Lung (tissue), 12 donors: Measurements from ENCODE around the gene LRRC8D. TPM values are rescaled to one million over a fixed set of nuclear protein-coding genes. Genes with fewer than 3 reads are reported as not detected.

Experiments
- ATAC-seq: fragments of 200-7000 bp; cut with Tn5 transposase; one replicate; pipeline ENCODE4 v1.9.1; 2020; ENCODE audit warnings: moderate number of reproducible peaks; ENCODE audit not compliant: insufficient read depth, low FRiP score
- DNase-seq, 3 donors: peaks; one replicate each; pipeline ENCODE4 v3.0.0-alpha.2; 2013 to 2017
- H3K27ac ChIP-seq, 2 donors: one replicate each; pipeline ENCODE4 v1.5.1; 2013; ENCODE audit warnings: mild to moderate bottlenecking in 2 of 2, moderate library complexity in 2 of 2, control low read depth in 1 of 2, inconsistent platforms in 1 of 2, low read depth in 1 of 2, low read length in 1 of 2
- H3K27me3 ChIP-seq, 3 donors: one replicate each; pipeline ENCODE4 v1.5.1; 2013; ENCODE audit warnings: low read length in 2 of 3; ENCODE audit not compliant: control insufficient read depth in 3 of 3, insufficient read depth in 3 of 3
- H3K36me3 ChIP-seq, 4 donors: one replicate each; pipeline ENCODE4 v1.5.1; 2013; ENCODE audit warnings: low read length in 4 of 4, mild to moderate bottlenecking in 1 of 4, moderate library complexity in 1 of 4; ENCODE audit not compliant: control insufficient read depth in 4 of 4, insufficient read depth in 4 of 4
- H3K4me1 ChIP-seq, 5 donors: one replicate each; pipeline ENCODE4 v1.5.1; 2013; ENCODE audit warnings: low read length in 5 of 5, mild to moderate bottlenecking in 2 of 5, moderate library complexity in 1 of 5; ENCODE audit not compliant: control insufficient read depth in 5 of 5, insufficient read depth in 5 of 5
- H3K4me3 ChIP-seq: one replicate; pipeline ENCODE4 v1.5.1; 2013; ENCODE audit warnings: mild to moderate bottlenecking, control low read depth, moderate library complexity
- H3K9ac ChIP-seq, 2 donors: one replicate each; pipeline ENCODE4 v1.5.1; 2013; ENCODE audit warnings: low read length in 2 of 2, control low read depth in 1 of 2; ENCODE audit not compliant: insufficient read depth in 1 of 2
- H3K9me3 ChIP-seq, 4 donors: one replicate each; pipeline ENCODE4 v1.5.1; 2013; ENCODE audit warnings: low read length in 3 of 4, mild to moderate bottlenecking in 1 of 4, moderate library complexity in 1 of 4; ENCODE audit not compliant: control insufficient read depth in 4 of 4, insufficient read depth in 3 of 4
- WGBS, 2 donors: extraction: QIAGEN DNeasy Blood & Tissue Kit; methylation state at CpG; one replicate each; pipeline ENCODE4 v1.1.7; 2013; 5-methylcytosine and 5-hydroxymethylcytosine counted together
- polyA plus RNA-seq, 2 donors: library from polyadenylated mRNA; stranded (reverse); fragments of 200-250 nt; gene quantifications; one replicate each; pipeline ENCODE4 v1.2.1, GENCODE V29; 2013
- total RNA-seq, 2 donors: library from RNA; depleted of rRNA in 1 of 2; stranded (reverse); fragments of >200 nt in 1 of 2; gene quantifications; one replicate each; pipeline ENCODE4 v1.2.1, GENCODE V29; 2014 to 2021
- TF ChIP-seq, protein P1 (sequence below): IDR thresholded peaks from 2 replicates; pipeline ENCODE4 v1.5.1; 2012; ENCODE audit warnings: mild to moderate bottlenecking; ENCODE audit errors: control extremely low read depth, extremely low read depth
- donor health status: control.
- donor health status: control.
- donor health status: Bipolar disorder and iron deficiency.
- donor health status: healthy.
- donor health status: DM: yes; HTN: yes; CAD: no.

Gene LRRC8D
- total and polyA plus RNA-seq, 4 donors, result 5.1 to 24.2 (median 11.3) TPM

GRCh38 chr1:89837036-89837481, 16.2 kb downstream of the LRRC8D start:
- no peak for ATAC-seq
- no peak overlapping the region for H3K9ac ChIP-seq
- H3K4me3 ChIP-seq, result no peak overlapping the region
- no peak overlapping the region for H3K27ac ChIP-seq
- TF ChIP-seq, protein P1, sequence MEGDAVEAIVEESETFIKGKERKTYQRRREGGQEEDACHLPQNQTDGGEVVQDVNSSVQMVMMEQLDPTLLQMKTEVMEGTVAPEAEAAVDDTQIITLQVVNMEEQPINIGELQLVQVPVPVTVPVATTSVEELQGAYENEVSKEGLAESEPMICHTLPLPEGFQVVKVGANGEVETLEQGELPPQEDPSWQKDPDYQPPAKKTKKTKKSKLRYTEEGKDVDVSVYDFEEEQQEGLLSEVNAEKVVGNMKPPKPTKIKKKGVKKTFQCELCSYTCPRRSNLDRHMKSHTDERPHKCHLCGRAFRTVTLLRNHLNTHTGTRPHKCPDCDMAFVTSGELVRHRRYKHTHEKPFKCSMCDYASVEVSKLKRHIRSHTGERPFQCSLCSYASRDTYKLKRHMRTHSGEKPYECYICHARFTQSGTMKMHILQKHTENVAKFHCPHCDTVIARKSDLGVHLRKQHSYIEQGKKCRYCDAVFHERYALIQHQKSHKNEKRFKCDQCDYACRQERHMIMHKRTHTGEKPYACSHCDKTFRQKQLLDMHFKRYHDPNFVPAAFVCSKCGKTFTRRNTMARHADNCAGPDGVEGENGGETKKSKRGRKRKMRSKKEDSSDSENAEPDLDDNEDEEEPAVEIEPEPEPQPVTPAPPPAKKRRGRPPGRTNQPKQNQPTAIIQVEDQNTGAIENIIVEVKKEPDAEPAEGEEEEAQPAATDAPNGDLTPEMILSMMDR, result no peak
- H3K27me3 ChIP-seq, result no peaks in the 10 kb centered on the region
- peaks cover 0 to 7% (median 1%) of the 10 kb centered on the region in 5 donors for H3K4me1 ChIP-seq
- H3K36me3 ChIP-seq, result no peaks in the 10 kb centered on the region
- H3K9me3 ChIP-seq, result no peaks in the 10 kb centered on the region
- DNase-seq, result no peak

DNA sequence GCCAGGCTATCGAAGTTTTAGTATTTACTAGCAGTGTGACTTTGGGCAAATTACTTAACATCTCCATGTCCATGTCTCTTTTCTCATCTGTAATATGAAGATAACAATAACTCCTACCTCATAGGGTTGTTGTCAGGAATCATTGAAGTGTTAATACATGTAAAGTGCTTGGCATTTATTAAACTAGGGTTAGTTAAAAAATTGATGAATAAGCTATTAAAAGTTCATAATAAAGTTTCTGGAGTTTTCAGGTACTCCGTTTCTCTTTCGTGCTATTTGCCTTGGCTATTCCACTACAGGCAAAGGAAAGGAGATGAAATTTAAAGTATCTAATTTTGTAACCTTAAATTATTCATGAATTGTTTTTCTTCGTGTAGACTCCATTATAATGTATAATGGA, 16.7 kb downstream of the LRRC8D start:
- Histone ChIP-seq H3K4me1 (peaks cover 3 to 7% (median 3%) of the 10 kb centered on the region in 5 donors), H3K27ac (no peak overlapping the region), H3K9ac (no peak overlapping the region), H3K4me3 (no peak overlapping the region), H3K9me3 (no peaks in the 10 kb centered on the region), H3K36me3 (no peaks in the 10 kb centered on the region), H3K27me3 (no peaks in the 10 kb centered on the region)
- no peak for ATAC-seq
- WGBS, 2 donors, result 94 to 98% methylated on average over 4 of the region's 4 CpGs
- TF ChIP-seq, protein P1, result no peak
- no peak for DNase-seq

DNA sequence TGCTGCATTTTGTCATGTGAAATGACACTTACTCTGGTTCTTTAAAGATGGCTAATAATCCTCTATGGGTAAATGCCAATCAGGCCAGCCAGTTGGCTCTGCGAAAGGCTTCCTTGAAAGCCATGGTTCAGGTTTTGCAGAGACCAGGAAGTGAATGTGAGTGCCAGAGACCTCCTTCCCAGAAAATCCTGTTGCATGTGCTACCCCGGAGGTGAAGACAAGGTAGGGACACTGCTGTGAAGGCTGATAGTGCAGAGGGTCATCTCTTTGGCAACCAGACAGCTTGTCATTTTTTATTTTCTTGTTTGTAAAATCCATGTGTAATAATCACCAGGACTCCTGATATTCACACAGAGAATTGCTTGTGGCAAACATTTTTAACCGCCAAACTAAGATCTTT, 18.7 kb downstream of the LRRC8D start:
- ATAC-seq (no peak), DNase-seq (no peak)
- H3K4me3 ChIP-seq, result no peak overlapping the region
- H3K27ac ChIP-seq, result no peak overlapping the region
- peaks cover 1 to 13% (median 4%) of the 10 kb centered on the region in 5 donors for H3K4me1 ChIP-seq
- no peak overlapping the region for H3K9ac ChIP-seq
- H3K27me3 ChIP-seq, result no peaks in the 10 kb centered on the region
- WGBS, 2 donors, result 93 to 94% methylated on average over 3 of the region's 3 CpGs
- no peaks in the 10 kb centered on the region for H3K36me3 ChIP-seq
- no peaks in the 10 kb centered on the region for H3K9me3 ChIP-seq
- TF ChIP-seq, protein P1, result no peak

GRCh38 chr1:89841507-89841906, 20.7 kb downstream of the LRRC8D start:
- Histone ChIP-seq H3K9ac (no peak overlapping the region), H3K4me1 (peaks cover 1 to 13% (median 4%) of the 10 kb centered on the region in 5 donors), H3K27ac (no peak overlapping the region), H3K9me3 (no peaks in the 10 kb centered on the region), H3K27me3 (no peaks in the 10 kb centered on the region), H3K4me3 (no peak overlapping the region), H3K36me3 (no peaks in the 10 kb centered on the region)
- ATAC-seq (no peak), DNase-seq (no peak)
- 94 to 95% methylated on average over 2 of the region's 2 CpGs for WGBS, 2 donors
- TF ChIP-seq, protein P1, result no peak
